GM13977 (cell line): ENCODE measurements around the gene PARP2.

ENCODE experiments used
- DNase-seq: peaks from one replicate; pipeline ENCODE4 v3.0.0; 2012; ENCODE audit warnings: low spot score
- CTCF ChIP-seq: IDR thresholded peaks from 2 replicates; pipeline ENCODE4 v1.5.1; 2012; ENCODE audit warnings: mild to moderate bottlenecking, control low read depth; ENCODE audit not compliant: insufficient read depth; ENCODE audit errors: extremely low read depth, missing control alignments
- in situ Hi-C: fragments of 300-500 bp; cut with MboI; formaldehyde crosslinking; loops from one replicate; pipeline ENCODE4 v1.12.0; 2022; ENCODE audit warnings: low sequenced_read_pairs, low pct_unique_long_range_greater_than_20kb, mixed read lengths, inconsistent platforms; ENCODE audit not compliant: unreplicated experiment

The PARP2 gene

GRCh38 chr14:20343092-20343861 lies at the start of gene PARP2:
Gene PARP2, plus strand, starts transcription at chr14:20343635. Its CDS starts 7 bp downstream, at chr14:20343642.
- no peak for TF ChIP-seq CTCF
- in situ Hi-C loops, result no loop called here
- DNase-seq, result peak; percentile 89

- no peak for DNase-seq
- in situ Hi-C loops, result no loop called here
- no peak for TF ChIP-seq CTCF
Measured at GRCh38 chr14:20294636-20295035, 48.8 kb upstream of the PARP2 start.

- TF ChIP-seq CTCF, result no peak
- in situ Hi-C loops, result no loop called here
- peak; percentile 23 for DNase-seq
Measured at GRCh38 chr14:20295067-20295466, 48.4 kb upstream of the PARP2 start.

GRCh38 chr14:20302042-20302755 lies 41.2 kb upstream of the PARP2 start:
- no peak for DNase-seq
- in situ Hi-C loops, result no loop called here

GRCh38 chr14:20305265-20306078 lies 38.0 kb upstream of the PARP2 start, which contains the start of gene TTC5:
Gene TTC5, minus strand, starts transcription at chr14:20305951. Its CDS starts 14 bp downstream, at chr14:20305937.
- in situ Hi-C loops, result no loop called here
- DNase-seq, result peak; percentile 86
- peak; percentile 92 for TF ChIP-seq CTCF

More at GRCh38 chr14:20302042-20302755, 41.2 kb upstream of the PARP2 start:
- no peak for TF ChIP-seq CTCF

GRCh38 chr14:20306079-20306423 lies 37.4 kb upstream of the PARP2 start:
- TF ChIP-seq CTCF, result no peak
- in situ Hi-C loops, result no loop called here
- no peak for DNase-seq
